ENCODE measurements around the gene WNT2B. TPM values are rescaled to one million over a fixed set of nuclear protein-coding genes. Genes with fewer than 3 reads are reported as not detected.

Gene WNT2B
- total RNA-seq, 1 experiment from 2014 or later: 5.8 TPM

GRCh38 chr1:112544011-112544688 is 35.4 kb downstream of the WNT2B start:
- peak overlapping the region; percentile 94 for H3K27ac Mint-ChIP-seq (ENCODE audit: unreplicated experiment)
- peaks cover 24% of the 10 kb centered on the region for H3K4me1 Mint-ChIP-seq (ENCODE audit: low read depth, unreplicated experiment)
- no peak for TF ChIP-seq CTCF (IDR thresholded peaks at IDR 0.05; ENCODE audit: unreplicated experiment)
- BruUV-seq (replicated peaks): TSS peak; percentile 82
- H3K27me3 Mint-ChIP-seq (ENCODE audit: unreplicated experiment): no peaks in the 10 kb centered on the region
- CTCF ChIA-PET: interaction anchor here (0.6 to 1.2 kb wide), 3 partner anchors 38 to 187 kb away, joined by 3 to 7 read pairs (median 3); no protein-coding TSS in a partner anchor
- intact Hi-C loops (cut with micrococcal nuclease; ENCODE audit: unreplicated experiment): no loop called here
- H3K36me3 Mint-ChIP-seq (ENCODE audit: insufficient read depth, unreplicated experiment): peaks cover 9% of the 10 kb centered on the region
- peak; percentile 19 for DNase-seq
- no peak overlapping the region for H3K4me3 Mint-ChIP-seq (ENCODE audit: low read depth, unreplicated experiment)
- no peaks in the 10 kb centered on the region for H3K9me3 Mint-ChIP-seq (ENCODE audit: low read depth, unreplicated experiment)

- Mint-ChIP-seq H3K27me3 (ENCODE audit: unreplicated experiment) (no peaks in the 10 kb centered on the region), H3K27ac (ENCODE audit: unreplicated experiment) (peak overlapping the region; percentile 94)
Measured at GRCh38 chr1:112544751-112545150, 36.0 kb downstream of the WNT2B start.

GRCh38 chr1:112546076-112546475 is 37.3 kb downstream of the WNT2B start:
- BruUV-seq (replicated peaks): no TSS peak
- no peak for DNase-seq
- intact Hi-C loops (cut with micrococcal nuclease; ENCODE audit: unreplicated experiment): no loop called here
- Mint-ChIP-seq H3K36me3 (ENCODE audit: insufficient read depth, unreplicated experiment) (peaks cover 9% of the 10 kb centered on the region), H3K27ac (ENCODE audit: unreplicated experiment) (peak overlapping the region; percentile 94), H3K27me3 (ENCODE audit: unreplicated experiment) (no peaks in the 10 kb centered on the region), H3K4me1 (ENCODE audit: low read depth, unreplicated experiment) (peaks cover 24% of the 10 kb centered on the region), H3K9me3 (ENCODE audit: low read depth, unreplicated experiment) (no peaks in the 10 kb centered on the region), H3K4me3 (ENCODE audit: low read depth, unreplicated experiment) (no peak overlapping the region)
- CTCF ChIA-PET: no interaction called here
- TF ChIP-seq CTCF (IDR thresholded peaks at IDR 0.05; ENCODE audit: unreplicated experiment): no peak

More at GRCh38 chr1:112544751-112545150, 36.0 kb downstream of the WNT2B start:
- Mint-ChIP-seq H3K36me3 (ENCODE audit: insufficient read depth, unreplicated experiment) (peaks cover 9% of the 10 kb centered on the region), H3K4me1 (ENCODE audit: low read depth, unreplicated experiment) (peaks cover 24% of the 10 kb centered on the region), H3K9me3 (ENCODE audit: low read depth, unreplicated experiment) (no peaks in the 10 kb centered on the region), H3K4me3 (ENCODE audit: low read depth, unreplicated experiment) (no peak overlapping the region)
- TF ChIP-seq CTCF (IDR thresholded peaks at IDR 0.05; ENCODE audit: unreplicated experiment): no peak
- BruUV-seq (replicated peaks): no TSS peak
- DNase-seq: no peak
- CTCF ChIA-PET: interaction anchor here (0.6 to 1.2 kb wide), 2 partner anchors 37 to 151 kb away, joined by 3 read pairs; no protein-coding TSS in a partner anchor
- intact Hi-C loops (cut with micrococcal nuclease; ENCODE audit: unreplicated experiment): no loop called here

- intact Hi-C loops (cut with micrococcal nuclease; ENCODE audit: unreplicated experiment): no loop called here
- peaks cover 17% of the 10 kb centered on the region for H3K4me1 Mint-ChIP-seq (ENCODE audit: low read depth, unreplicated experiment)
- CTCF ChIA-PET: no interaction called here
Measured at GRCh38 chr1:112548547-112548946, 39.8 kb downstream of the WNT2B start.

More at GRCh38 chr1:112548547-112548946, 39.8 kb downstream of the WNT2B start:
- no peak overlapping the region for H3K27ac Mint-ChIP-seq (ENCODE audit: unreplicated experiment)
- no peaks in the 10 kb centered on the region for H3K36me3 Mint-ChIP-seq (ENCODE audit: insufficient read depth, unreplicated experiment)
- TF ChIP-seq CTCF (IDR thresholded peaks at IDR 0.05; ENCODE audit: unreplicated experiment): no peak
- H3K9me3 Mint-ChIP-seq (ENCODE audit: low read depth, unreplicated experiment): no peaks in the 10 kb centered on the region
- H3K4me3 Mint-ChIP-seq (ENCODE audit: low read depth, unreplicated experiment): no peak overlapping the region
- no peaks in the 10 kb centered on the region for H3K27me3 Mint-ChIP-seq (ENCODE audit: unreplicated experiment)
- BruUV-seq (replicated peaks): no TSS peak
- no peak for DNase-seq
